Upper lobe of right lung (tissue), 1 donor: ENCODE data around the gene CMKLR1. TPM values are rescaled to one million over a fixed set of nuclear protein-coding genes. Genes with fewer than 3 reads are reported as not detected.
A peak's percentile ranks its signal among the peaks of the same experiment; 100 is the strongest.

Experiments used
- ATAC-seq: fragments of 200-7000 bp; cut with Tn5 transposase; one replicate; pipeline ENCODE4 v1.9.1; 2020; ENCODE audit warnings: mild to moderate bottlenecking, moderate library complexity
- DNase-seq: peaks from one replicate; pipeline ENCODE4 v3.0.0-alpha.2; 2020
- H3K27ac ChIP-seq: fragments of 200-600 bp; one replicate; pipeline ENCODE4 v1.8.0; 2022
- H3K27me3 ChIP-seq: fragments of 200-600 bp; one replicate; pipeline ENCODE4 v1.8.0; 2022; ENCODE audit warnings: mild to moderate bottlenecking
- H3K36me3 ChIP-seq: fragments of 200-600 bp; one replicate; pipeline ENCODE4 v1.8.0; 2022
- H3K4me1 ChIP-seq: fragments of 200-600 bp; one replicate; pipeline ENCODE4 v1.8.0; 2022
- H3K4me3 ChIP-seq: fragments of 200-600 bp; one replicate; pipeline ENCODE4 v1.8.0; 2022; ENCODE audit warnings: mild to moderate bottlenecking
- H3K9me3 ChIP-seq: fragments of 200-600 bp; one replicate; pipeline ENCODE4 v1.8.0; 2022
- intact Hi-C: fragments of 100-400 bp; cut with DNase I; formaldehyde crosslinking; loops from one replicate; pipeline ENCODE4 v1.11.0; 2022
- total RNA-seq: library from RNA; stranded (reverse); fragmentation: NEBNext Ultra II Directional; extraction: Animal tissue kit (Norgen Biotek cat#: 25700); gene quantifications from one replicate; pipeline ENCODE4 v1.2.1, GENCODE V29; 2021
- TF ChIP-seq, protein P1 (sequence below): fragments of 200-600 bp; IDR thresholded peaks from one replicate; pipeline ENCODE4 v1.8.0; 2022; ENCODE audit warnings: antibody characterized with exemption
- donor health status: DM: no; HTN: yes; CAD: no; lungs with severe emphysema.

The CMKLR1 gene
- total RNA-seq, 1 donor from 2014 or later: 29.1 TPM

DNA sequence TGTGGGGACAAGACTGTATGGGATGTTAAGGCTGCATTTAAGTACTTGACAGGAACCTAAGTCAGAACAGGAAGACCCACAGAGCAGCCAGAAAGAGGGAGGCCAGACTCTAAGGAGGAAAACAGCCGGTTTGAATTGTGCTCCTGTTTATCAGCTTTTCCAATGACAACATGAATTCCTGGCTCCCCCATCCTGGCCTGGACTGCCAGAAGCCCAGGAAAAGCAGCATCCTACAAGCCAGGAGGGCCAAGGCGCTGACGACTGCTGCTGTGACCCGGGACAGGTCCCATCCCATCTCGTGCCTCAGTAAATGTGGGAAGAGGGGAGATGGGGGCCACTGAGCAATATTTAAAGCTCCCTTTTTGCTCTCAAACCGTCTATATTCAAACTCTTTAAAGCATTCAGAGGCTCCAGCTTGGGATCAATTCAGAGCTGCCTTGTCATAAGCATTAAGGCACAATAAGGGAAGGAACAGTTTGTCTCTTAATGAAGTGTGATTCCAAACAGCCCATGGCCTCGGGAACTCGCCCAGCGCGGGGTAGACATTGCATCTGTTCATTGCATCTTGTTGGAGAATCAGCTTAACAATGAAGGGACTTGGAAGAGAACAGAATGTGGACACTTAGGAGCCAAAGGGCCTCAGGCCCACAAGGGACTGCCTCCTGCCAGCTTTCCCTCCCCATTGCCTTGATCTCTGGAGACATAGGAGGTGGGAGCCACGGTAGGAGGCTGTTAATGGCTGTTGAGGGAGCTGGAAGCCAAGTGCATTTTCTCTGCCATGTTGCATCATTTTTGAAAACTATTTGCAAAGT lies 49.6 kb downstream of the CMKLR1 start:
- no peak for DNase-seq
- intact Hi-C loops: no loop called here
- H3K4me1 ChIP-seq: peaks cover 4% of the 10 kb centered on the region
- H3K36me3 ChIP-seq: peaks cover 18% of the 10 kb centered on the region
- peak; percentile 64 for ATAC-seq
- no peak overlapping the region for H3K4me3 ChIP-seq
- no peaks in the 10 kb centered on the region for H3K9me3 ChIP-seq
- peak overlapping the region; percentile 74 for H3K27ac ChIP-seq
- TF ChIP-seq, protein P1, sequence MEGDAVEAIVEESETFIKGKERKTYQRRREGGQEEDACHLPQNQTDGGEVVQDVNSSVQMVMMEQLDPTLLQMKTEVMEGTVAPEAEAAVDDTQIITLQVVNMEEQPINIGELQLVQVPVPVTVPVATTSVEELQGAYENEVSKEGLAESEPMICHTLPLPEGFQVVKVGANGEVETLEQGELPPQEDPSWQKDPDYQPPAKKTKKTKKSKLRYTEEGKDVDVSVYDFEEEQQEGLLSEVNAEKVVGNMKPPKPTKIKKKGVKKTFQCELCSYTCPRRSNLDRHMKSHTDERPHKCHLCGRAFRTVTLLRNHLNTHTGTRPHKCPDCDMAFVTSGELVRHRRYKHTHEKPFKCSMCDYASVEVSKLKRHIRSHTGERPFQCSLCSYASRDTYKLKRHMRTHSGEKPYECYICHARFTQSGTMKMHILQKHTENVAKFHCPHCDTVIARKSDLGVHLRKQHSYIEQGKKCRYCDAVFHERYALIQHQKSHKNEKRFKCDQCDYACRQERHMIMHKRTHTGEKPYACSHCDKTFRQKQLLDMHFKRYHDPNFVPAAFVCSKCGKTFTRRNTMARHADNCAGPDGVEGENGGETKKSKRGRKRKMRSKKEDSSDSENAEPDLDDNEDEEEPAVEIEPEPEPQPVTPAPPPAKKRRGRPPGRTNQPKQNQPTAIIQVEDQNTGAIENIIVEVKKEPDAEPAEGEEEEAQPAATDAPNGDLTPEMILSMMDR: no peak
- no peaks in the 10 kb centered on the region for H3K27me3 ChIP-seq

DNA sequence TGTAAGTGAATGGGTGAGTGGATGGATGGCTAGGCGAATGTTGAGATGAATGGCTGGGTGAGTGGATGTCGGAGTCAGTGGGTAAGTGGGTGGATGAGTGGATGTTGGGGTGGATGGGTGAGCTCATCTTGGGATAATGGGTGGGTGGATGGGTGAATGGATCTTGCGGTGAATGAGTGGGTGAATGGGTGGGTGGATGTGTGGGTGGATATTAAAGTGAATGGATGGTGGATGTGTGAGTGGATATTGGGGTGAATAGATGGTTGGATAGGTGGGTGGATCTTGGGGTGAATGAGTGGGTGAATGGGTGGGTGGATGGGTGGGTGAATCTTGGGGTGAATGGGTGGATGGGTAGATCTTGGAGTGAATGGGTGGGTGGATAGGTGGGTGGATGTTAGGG lies 51.9 kb downstream of the CMKLR1 start:
- TF ChIP-seq, protein P1: no peak
- peaks cover 4% of the 10 kb centered on the region for H3K4me1 ChIP-seq
- no peaks in the 10 kb centered on the region for H3K9me3 ChIP-seq
- H3K36me3 ChIP-seq: peaks cover 8% of the 10 kb centered on the region
- ATAC-seq (no peak), DNase-seq (no peak)
- no peak overlapping the region for H3K4me3 ChIP-seq
- intact Hi-C loops: no loop called here
- no peaks in the 10 kb centered on the region for H3K27me3 ChIP-seq
- H3K27ac ChIP-seq: no peak overlapping the region

DNA sequence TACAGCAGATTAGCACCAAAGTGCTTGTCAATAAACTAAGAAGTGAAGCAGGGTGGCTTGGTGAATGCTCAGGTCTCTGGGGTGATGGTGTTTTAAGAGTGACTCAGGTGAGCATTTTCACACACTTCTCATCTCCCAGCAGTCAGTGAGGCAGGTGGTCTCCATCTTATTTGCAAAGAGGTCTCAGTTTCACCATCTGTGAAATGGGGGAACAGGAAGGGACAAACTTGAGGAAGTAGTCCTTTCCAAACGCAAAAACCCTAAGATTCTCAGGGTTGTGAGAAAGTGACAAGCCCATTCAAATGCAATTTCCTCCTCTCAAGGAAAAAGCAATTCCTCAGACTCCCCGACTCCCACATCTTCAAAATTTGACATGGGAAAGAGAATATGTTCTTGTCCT lies 54.1 kb downstream of the CMKLR1 start:
- H3K27me3 ChIP-seq: no peaks in the 10 kb centered on the region
- intact Hi-C loops: no loop called here
- no peak overlapping the region for H3K27ac ChIP-seq
- DNase-seq (no peak), ATAC-seq (no peak)
- H3K36me3 ChIP-seq: no peaks in the 10 kb centered on the region
- H3K4me1 ChIP-seq: peaks cover 2% of the 10 kb centered on the region
- no peaks in the 10 kb centered on the region for H3K9me3 ChIP-seq
- TF ChIP-seq, protein P1: no peak
- no peak overlapping the region for H3K4me3 ChIP-seq

DNA sequence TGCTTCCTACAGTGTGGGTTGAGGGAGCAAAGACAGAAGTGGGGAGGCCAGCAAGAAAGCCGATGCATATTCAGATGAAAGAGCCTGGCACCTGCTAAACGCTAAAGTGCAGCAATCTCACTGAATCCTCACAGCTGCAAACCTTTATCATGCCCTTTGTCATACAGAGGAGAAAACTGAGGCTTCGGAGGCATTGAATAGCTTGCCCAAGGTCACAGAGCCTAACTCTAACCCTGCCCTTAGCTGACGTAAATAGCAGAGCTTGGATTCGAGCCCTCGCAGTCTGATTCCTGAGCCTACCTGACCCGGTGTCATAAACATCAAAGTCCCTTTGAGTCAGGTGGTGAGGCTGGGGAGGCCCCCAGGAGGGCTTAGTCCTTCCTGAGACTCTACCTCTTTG lies 54.9 kb downstream of the CMKLR1 start:
- Histone ChIP-seq H3K27ac (no peak overlapping the region), H3K9me3 (no peaks in the 10 kb centered on the region), H3K27me3 (no peaks in the 10 kb centered on the region), H3K4me1 (no peaks in the 10 kb centered on the region), H3K4me3 (no peak overlapping the region), H3K36me3 (no peaks in the 10 kb centered on the region)
- intact Hi-C loops: no loop called here
- ATAC-seq (no peak), DNase-seq (no peak)
- TF ChIP-seq, protein P1: no peak

DNA sequence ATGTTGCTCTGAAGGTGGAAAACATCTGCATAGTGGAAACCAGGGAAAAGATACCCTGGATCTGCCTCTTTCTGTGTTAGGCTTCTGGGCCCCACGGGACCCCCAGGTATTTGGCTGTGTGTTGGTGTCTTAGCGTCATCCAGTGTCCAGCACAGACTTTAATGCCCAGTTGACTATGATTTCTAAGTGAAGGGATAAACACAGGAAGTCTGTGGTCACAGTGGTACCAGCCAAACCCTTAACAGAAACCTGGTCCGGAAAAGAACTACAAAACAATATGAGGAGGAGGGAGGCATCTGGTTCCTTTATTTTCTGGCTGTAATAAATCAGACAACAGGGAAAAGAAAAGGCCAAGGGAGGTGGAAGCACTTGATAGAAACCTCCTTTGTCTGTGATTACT lies 56.4 kb downstream of the CMKLR1 start:
- H3K27ac ChIP-seq: no peak overlapping the region
- DNase-seq: no peak
- no peaks in the 10 kb centered on the region for H3K4me1 ChIP-seq
- TF ChIP-seq, protein P1: no peak
- intact Hi-C loops: no loop called here
- H3K27me3 ChIP-seq: no peaks in the 10 kb centered on the region
- H3K9me3 ChIP-seq: no peaks in the 10 kb centered on the region
- no peak overlapping the region for H3K4me3 ChIP-seq
- ATAC-seq: peak; percentile 54
- H3K36me3 ChIP-seq: no peaks in the 10 kb centered on the region
